Measurements from ENCODE around the gene ABCA3.
"Not testable (repeated sequence)": the region's sequence is repeated elsewhere in the genome, so short reads cannot be mapped to it uniquely, and the experiment has no call there.

ABCA3 gene

DNA sequence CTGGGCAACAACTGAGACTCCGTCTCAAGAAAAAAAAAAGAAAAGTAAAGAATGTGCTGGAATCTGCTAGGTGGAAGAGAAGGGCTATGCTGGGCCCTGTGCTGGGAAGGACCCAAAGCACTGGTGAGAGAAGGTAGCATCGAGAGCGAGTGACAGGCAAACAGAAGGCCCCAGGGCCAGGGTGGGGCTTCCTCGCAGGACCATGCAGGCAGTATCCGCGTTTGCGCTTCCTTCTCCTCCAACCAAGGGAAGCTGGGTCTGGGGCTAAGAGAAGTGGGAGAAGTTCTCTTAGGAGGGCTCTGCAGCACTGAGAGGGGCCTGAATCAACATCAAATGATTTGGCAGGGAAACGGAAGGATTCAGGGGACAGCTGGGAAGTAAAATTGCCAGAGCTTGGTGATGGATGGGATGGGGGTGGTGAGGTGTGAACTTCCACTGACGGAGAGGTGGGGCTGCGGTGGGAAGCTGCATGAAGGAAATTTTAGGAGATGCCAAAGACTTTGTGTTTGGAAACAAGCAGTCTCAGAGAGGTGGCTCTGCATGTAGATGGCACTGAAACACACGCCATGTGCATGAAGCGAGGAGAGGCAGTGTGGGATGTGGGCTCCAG lies 83.9 kb downstream of the ABCA3 start:
- no peak for DNase-seq (ENCODE audit: low read depth)

DNA sequence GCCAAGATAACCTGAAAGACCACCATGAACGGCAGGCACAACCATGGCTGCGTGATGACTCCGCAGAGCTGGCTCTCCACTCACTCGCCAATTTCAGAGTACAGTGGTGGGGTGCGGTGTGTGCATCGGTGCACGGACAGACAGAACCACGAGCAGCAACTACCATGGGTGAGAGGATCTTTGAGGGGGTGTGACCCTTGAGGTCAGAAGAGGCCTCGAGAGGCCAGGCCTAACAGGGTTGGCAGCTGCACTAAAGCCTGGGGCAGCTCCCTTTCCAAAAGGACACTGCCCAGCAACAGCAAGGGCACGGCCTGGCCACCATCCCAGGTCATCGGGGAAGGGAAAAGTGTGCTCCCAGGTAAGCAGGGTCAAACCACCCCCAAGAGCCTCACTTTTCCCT lies 87.2 kb downstream of the ABCA3 start:
- DNase-seq (ENCODE audit: low read depth), result no peak

DNA sequence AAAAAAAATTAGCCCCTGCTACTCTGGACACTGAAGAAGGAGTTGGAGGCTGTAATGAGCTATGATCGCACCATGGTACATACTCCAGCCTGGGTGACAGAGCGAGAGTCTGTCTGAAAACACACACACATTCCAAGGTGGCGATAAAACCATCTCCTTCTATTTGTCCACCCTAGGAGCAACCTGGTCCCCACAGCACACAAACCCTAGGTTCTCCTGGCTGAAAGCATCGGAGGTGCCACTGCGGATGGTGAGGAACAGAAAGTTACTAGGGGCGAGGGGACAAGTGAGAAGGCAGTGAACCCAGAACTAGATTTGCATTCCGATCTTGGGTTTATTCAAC lies 87.8 kb downstream of the ABCA3 start:
- DNase-seq (ENCODE audit: low read depth), result no peak

DNA sequence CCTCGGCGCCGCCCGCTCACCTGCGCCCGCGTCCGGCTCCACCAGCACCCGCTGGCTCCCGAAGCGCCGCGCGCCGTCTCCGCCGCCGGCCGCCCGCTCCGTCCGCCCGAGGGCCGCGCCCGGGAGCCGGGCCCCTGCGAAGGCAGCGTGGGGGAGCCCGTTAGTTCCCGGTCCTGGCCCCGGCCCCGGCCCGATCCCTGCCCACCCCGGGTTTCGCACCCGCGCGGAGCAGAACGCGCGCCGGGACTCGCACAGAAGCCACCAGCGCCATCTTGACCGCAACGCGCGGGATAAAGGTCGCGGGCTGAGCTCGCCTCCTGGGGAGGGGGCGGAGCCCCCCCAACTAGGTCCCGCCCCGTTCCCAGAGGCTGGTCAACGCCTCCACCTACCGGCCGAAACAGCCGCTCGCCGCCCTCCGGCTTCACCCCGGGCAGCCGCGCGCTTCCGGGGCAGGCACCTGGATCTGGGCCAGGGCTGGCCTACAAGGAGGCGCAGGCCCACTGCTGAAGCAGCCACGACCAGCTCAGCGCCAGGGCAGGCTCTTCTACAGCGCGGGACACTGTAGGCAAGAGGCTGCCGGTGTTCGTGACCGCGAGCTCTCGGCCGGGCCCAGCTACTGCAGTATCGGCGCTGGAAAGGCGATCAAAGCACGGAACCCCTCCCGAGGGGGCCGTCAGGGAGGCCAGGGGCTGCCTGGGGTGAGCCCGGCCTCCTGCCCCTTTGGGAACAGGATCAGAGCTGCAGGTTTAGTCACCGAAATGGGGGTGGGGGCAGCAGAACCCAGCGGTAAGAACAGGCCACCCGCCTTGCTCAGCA lies 89.0 kb downstream of the ABCA3 start, which contains the start of gene ECI1:
ECI1 (minus strand) TSS at position 292 of the 816 bp plus-strand sequence; CDS start at position 271, 21 bp downstream.
- peak; percentile 78 for DNase-seq (ENCODE audit: low read depth)

DNA sequence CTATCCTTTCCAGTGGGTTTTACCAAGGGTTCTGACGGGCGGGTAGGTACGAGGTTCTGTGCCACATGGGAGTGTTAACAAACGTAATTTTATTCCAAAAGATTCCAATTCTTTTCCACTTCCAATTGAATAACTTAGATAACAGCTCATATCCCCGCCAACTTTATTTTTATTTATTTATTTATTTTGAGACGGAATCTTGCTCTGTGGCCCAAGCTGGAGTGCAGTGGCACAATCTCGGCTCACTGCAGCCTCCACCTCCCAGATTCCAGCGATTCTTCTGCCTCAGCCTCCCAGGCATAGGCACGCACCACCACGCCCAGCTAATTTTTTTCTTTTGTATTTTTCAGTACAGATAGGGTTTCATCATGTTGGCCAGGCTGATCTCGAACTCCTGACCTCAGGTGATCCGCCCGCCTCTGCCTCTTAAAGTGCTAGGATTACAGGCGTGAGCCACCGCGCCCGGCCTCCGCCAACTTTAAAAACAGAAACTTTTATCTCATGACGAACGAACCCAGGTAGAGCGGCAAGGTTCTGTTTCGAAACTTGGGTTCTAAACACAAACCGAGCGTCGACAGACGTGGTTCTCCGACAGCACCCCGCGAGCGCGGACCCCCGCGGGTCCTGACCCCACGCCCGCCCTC lies 89.8 kb downstream of the ABCA3 start:
- DNase-seq (ENCODE audit: low read depth), result no peak

DNA sequence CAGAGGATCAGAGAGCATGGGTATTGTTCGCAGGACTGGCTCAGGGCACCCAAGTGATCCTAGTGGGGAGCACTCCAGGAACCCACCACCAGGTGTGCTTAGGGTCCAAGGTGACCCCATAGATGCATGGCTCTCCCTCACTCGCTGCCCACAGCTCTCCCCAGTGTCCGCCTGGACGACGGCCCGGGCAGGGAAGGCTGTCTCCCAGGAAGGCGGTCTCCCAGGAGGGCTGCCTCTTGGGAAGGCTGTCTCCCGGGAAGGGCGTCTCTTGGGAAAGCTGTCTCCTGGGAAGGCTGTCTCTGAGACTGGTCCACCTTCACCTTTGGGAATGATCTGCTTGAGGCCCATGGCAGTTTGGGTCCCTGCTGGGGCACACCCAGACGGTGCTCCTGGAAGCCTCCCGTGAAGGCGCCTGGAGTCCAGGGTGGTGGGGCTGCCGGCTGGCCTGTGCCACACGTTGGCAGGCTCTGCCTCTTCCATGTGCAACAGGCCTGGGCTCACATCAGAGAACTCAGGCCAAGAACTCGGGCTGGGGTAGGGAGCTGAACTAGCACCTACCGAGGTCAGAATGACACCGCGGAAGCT lies 94.1 kb downstream of the ABCA3 start:
- DNase-seq (ENCODE audit: low read depth), result no peak

DNA sequence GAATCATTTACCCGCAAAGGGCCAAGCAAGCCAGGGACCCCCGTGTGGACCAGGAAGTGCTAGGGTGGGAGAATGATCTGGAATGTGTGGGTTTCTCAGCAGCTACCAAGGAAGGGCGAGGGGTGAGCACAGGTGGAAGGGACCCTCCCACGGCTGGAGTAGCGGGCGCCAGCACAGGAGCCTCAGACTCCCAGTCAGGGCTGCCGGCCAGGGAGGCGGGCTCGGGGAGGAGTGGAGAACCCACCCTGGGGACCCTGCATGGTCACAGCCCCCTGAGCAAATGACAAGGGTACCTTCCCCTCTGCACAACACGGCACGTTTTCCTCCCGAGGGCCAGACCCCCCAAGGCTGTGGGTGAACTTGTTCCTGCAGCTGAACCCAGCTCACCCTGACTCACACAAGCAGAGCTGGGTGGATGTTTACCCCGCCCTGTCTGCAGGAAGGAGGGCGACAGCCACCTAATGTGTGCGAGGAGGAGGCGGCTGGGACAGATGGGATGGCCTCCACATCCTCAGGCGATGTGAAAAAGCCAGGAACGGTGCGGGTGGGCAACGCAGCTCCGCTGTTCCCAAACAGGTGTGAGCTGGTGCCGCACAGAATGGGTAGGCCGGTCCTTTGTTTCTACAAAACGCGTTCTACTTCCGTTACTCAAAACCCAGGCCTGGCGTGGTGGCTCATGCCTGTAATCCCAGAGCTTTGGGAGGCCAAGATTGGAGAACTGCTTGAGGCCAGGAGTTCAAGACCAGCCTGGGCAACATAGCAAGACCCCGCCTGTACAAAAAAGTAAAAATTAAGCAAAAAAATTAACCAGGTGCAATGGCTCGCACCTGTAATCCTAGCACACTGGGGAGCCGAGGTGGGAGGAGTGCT lies 95.4 kb downstream of the ABCA3 start:
- DNase-seq (ENCODE audit: low read depth), result no peak

DNA sequence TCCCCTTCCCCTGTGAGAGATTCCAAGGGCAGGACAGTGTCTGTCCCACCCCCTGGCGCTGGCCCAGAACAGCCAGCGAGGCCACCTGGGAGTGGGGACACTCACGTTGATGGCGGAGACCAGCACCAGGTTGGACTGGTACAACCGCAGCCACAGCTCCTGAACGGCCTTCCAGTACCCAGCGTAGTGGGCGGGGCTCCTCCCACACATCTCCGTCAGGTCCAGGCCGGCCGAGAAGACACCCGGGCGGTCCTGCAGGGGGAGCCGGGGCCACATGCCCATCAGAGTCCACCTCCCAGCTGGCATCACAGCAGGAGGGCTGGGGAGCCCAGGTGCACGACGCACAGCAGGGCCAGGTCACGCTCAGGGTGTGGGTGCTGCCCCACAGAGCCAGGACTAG lies 96.2 kb downstream of the ABCA3 start:
- no peak for DNase-seq (ENCODE audit: low read depth)

DNA sequence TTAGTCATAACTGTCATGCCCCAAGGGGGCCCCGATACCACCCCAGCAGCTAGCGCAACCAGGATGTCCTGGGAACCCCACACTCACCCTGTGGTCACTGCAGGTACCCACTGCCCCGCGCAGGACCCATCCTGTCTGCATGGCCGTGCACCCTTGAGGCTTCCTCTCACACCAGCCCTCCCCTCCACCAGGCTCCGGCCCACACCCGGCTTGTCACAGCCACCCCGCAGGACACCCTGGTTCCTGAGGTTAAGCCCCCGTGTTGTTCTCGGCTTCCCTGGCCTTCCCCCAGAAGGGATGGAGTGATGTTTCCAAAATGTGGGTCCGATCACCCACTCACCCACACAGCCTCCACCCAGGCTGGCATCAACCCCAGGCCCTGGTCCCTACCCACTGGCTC lies 96.7 kb downstream of the ABCA3 start:
- DNase-seq (ENCODE audit: low read depth), result no peak

DNA sequence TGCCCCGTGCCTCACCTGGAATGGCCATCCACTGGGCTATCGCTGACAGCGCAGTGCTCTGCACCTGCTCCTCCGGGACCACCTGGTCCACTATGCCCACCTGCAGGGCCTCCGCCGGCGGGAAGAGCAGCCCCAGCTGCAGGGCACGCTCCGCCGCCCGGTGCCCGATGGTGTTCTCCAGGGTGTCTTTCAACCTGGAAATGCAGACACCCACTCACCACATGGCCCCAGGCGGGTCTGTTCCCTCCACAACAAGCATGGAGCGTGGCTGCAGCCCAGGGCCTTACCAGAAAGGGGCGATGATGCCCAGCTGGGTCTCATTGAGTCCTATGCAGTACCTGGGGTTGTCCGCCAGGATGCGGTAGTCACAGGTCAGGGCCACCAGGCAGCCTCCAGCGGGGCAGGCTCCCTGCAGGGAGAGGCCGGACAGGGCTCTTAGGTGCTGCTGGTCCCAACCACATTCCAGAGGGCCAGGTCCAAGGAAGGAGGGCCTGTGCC lies 97.4 kb downstream of the ABCA3 start:
- no peak for DNase-seq (ENCODE audit: low read depth)

DNA sequence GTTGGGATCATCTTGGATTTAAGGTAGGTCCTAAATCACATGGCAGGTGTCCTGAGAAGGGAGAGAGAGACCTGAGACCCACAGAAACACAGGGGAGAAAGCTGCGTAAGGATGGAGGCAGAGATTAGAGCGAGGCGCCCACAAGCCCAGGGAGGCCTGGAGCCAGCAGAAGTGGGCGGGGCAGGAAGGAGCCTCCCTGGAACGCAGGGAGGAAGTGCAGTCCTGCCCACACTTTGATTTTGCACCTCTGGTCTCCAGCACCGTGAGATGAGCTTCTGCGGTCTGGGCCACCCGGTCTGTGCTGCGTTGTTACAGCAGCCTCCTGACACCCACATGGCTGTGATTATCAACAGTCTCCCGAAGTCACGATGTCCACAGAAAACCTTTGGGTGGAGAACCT lies 97.9 kb downstream of the ABCA3 start:
- DNase-seq (ENCODE audit: low read depth), result no peak

DNA sequence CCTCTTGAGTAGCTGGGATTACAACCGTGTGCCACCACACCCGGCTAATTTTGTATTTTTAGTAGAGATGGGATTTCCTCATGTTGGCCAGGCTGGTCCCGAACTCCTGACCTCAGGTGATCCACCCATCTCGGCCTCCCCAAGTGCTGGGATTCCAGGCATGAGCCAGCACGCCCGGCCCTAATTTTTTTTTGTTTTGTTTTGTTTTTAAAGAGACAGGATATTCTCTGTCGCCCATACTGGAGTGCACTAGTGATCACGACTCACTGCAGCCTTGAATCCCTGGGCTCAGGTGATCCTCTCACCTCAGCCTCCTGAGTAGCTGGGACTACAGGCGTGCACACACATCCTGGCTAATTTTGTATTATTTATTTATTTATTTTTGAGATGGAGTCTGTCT lies 100.2 kb downstream of the ABCA3 start:
- DNase-seq (ENCODE audit: low read depth), result not testable (repeated sequence)

DNA sequence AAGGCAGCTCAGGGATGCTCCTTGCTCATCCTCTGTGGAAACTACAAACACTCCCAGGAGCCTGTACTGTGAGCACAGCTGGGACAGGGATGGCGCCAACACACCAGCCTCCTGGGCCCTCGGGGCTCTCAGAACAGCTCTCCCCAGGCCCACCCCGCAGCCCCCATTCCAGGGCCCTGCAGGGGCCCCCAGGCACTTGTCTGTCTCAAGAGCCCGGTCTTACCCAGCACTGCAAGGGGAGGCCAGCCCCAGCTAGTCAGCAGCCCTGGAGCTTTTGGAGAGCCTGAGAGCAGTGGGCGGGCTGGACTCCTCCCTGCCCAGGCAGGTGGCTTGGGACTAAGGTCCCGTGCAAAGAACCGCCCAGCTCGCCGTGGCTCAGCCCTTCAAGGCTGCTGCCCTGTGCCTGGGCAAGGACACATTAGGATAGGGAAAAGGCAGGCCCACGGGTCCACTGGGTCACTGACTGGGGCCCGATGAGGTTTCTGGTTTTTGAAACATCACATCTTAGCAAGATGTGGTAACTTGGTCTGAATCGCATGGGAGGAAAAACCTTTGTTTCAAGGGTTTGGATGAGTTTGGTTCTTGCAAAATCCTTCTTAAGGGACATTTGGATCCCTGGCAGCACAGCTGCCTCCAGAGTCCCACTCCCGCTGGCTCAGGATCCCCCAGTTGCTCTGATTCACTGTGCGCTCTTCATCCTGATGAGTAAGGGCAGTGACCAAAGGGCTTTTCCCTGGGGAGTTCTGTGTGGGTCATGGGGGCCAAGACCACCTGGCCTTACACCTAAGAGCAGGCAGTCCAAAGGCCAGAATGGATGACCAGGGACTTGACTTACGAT lies 101.5 kb downstream of the ABCA3 start:
- DNase-seq (ENCODE audit: low read depth), result no peak

DNA sequence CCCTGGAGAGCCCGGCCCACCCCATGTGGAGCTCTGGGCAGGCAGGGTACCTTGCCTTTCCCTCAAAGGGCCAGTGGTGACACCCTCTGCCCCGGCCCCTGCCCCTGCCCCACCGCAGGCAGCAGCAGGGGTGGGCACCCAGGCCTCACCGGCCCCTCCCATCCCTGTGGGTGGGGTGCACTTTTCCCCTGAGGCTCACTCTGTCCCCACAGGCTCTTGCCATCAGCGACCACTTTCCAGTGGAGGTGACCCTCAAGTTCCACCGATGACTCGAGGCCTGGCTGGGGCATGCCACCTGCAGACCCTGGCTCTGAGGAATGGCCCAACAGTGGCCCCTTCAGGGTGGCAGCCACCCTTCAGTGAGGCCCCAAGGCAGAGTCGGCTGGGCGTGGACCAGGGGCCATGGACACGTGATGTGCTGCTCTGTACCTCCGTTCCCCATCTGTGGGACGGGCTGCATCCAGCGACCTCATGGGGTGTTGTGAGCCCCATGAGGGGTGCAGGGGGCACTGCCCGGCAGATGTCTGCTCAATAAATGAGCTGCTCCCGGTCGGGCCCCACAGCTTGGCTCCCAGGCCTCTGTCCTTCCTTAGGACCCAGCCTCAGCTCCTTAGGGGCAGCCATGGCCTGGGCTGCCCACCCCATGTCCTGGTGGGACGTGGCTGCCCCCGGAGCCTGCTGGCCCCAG lies 102.2 kb downstream of the ABCA3 start:
- no peak for DNase-seq (ENCODE audit: low read depth)

DNA sequence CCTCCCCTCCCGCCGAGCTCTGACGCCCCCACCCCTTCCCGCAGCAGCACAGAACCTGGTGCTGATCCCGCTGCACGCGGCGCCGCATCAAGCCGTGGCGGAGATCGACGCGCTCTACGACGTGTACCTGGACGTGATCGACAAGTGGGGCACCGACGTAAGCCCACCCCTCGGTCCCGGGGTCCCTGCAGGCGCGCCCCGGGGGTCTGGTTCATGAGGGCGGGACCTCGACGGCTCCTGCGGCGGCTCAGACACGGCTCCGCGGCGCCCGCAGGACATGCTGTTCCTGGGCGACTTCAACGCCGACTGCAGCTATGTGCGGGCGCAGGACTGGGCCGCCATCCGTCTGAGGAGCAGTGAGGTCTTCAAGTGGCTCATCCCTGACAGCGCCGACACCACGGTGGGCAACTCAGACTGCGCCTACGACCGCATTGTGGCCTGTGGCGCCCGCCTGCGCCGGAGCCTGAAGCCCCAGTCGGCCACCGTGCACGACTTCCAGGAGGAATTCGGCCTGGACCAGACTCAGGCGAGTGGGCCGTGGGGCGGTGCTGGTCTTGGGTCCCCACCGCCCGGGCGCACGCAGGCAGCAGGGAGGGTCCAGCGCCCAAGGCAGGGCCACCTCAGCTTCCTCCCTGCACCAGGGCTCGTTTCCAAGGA lies 102.9 kb downstream of the ABCA3 start:
- no peak for DNase-seq (ENCODE audit: low read depth)

DNA sequence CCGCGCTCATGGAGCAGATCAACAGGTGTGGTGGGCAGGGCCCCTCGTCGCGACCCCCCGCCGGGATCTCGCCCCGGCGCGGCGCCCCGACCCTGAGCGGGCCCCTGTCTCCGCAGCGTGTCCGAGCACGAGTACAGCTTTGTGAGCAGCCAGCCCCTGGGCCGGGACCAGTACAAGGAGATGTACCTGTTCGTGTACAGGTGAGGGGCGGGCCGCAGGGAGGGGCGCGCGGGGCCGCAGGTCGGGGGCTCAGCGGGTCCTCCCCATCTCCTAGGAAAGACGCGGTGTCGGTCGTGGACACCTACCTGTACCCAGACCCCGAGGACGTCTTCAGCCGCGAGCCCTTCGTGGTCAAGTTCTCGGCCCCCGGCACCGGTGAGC lies 103.4 kb downstream of the ABCA3 start:
- DNase-seq (ENCODE audit: low read depth), result no peak

DNA sequence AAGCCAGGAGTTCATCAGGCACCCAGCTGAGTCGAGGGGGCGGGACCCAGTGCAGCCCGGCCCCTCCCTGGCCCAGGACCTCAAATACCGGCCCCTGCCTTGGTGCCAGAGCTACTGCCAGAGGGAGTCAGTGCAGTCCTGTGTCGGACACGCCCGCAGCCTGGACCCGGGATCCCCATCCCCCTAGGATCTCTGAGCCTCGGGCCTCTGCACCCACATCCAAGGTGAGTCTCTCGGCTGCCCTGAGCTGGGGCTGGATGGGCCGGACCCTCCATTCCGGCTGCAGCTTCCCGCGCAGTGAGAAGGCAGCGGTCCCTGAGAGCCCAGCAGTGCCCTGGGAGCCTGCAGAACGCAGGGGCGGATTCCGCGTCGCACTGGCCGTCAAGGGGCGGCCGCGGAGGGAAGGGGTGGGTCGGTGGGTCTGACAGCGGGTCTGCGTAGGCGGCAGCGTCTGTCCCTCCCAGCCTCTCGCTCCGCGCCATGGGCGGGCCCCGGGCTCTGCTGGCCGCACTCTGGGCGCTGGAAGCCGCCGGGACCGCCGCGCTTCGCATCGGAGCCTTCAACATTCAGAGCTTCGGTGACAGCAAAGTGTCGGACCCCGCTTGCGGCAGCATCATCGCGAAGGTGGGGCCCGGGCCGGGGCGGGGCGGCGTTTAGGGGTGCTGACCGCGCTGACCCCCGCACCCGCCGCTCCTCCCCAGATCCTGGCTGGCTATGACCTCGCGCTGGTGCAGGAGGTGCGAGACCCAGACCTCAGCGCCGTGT lies 104.0 kb downstream of the ABCA3 start, which contains the start of gene DNASE1L2:
DNASE1L2 (plus strand) TSS at position 108 of the 765 bp plus-strand sequence; CDS start at position 481, 373 bp downstream.
- DNase-seq (ENCODE audit: low read depth), result no peak

DNA sequence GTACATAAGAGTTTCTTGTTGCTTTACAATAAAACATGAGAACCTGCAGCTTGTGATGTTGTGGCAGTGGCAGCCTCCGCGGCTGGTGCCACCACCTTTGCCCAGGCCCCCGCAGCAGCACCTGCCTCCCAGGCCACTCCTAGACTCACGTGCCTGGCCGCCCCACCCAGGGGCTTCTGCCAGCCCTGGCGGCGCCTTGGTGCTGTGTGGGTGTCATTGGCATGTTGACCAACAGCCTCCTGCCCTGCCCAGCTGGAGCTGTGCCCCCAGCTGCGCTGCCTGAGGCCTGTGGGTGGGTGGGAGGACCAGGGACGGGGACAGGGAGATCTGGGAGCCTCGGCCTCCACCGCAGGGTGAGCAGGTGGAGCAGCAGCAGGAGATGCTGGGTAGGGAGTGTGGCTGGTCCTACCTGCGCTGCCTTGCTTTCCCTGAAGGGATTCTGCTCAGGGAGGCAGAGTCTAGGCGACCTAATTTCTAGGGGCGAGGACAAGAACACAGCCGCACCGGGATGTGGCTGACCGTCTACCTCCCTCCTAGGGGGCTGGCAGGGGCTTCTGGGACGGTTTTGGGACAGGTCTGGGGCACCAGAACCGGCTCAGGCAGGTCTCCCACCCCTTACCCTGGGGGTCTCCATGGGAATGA lies 104.7 kb downstream of the ABCA3 start:
- no peak for DNase-seq (ENCODE audit: low read depth)
